K562 (cell line): ENCODE measurements around the gene NR2C2AP. TPM values are rescaled to one million over a fixed set of nuclear protein-coding genes. Genes with fewer than 3 reads are reported as not detected.
A peak's percentile ranks its signal among the peaks of the same experiment; 100 is the strongest.

Experiments
- CAMTA2 ChIP-seq: fragments of 250-450 bp; sonication (Bioruptor Pico); conservative IDR thresholded peaks from 2 replicates; pipeline ENCODE4 v1.5.1; 2022
- ERF ChIP-seq: fragments of 450-650 bp; formaldehyde crosslinking; IDR thresholded peaks from 2 replicates; pipeline ENCODE4 v1.4.0; 2020; ENCODE audit warnings: mild to moderate bottlenecking, mixed read lengths
- HDAC2 ChIP-seq: fragments of 450-650 bp; IDR thresholded peaks from 2 replicates; pipeline ENCODE4 v1.6.1; 2016; ENCODE audit warnings: mild to moderate bottlenecking
- HLTF ChIP-seq: fragments of 450-650 bp; IDR thresholded peaks from 2 replicates; pipeline ENCODE4 v1.6.1; 2016
- LCOR ChIP-seq: sonication (generic); formaldehyde crosslinking; IDR thresholded peaks from 2 replicates; pipeline ENCODE4 v1.8.0; 2022; ENCODE audit warnings: mild to moderate bottlenecking, missing genetic modification reagents
- NFIX ChIP-seq: fragments of 250-450 bp; sonication (Bioruptor Pico); IDR thresholded peaks from 2 replicates; pipeline ENCODE4 v1.4.0; 2020; ENCODE audit warnings: low read depth, mild to moderate bottlenecking, moderate library complexity
- NR2F6 ChIP-seq: fragments of 450-650 bp; formaldehyde crosslinking; IDR thresholded peaks from 2 replicates; pipeline ENCODE4 v1.4.0; 2020; ENCODE audit warnings: mild to moderate bottlenecking
- RBFOX2 ChIP-seq: fragments of 200-400 bp; formaldehyde crosslinking; IDR thresholded peaks from 2 replicates; pipeline ENCODE4 v1.6.1; 2017; ENCODE audit warnings: low read depth, mild to moderate bottlenecking, low read length, moderate library complexity
- RBM34 ChIP-seq: fragments of 200-400 bp; formaldehyde crosslinking; IDR thresholded peaks from 2 replicates; pipeline ENCODE4 v1.6.1; 2018; ENCODE audit warnings: low read length, borderline replicate concordance; ENCODE audit not compliant: insufficient read depth
- RHOXF2B ChIP-seq: fragments of 250-450 bp; sonication (Bioruptor Pico); conservative IDR thresholded peaks from 2 replicates; pipeline ENCODE4 v1.5.1; 2021
- SREBF2 ChIP-seq: sonication (generic); formaldehyde crosslinking; IDR thresholded peaks from 2 replicates; pipeline ENCODE4 v1.4.0; 2020; ENCODE audit warnings: mild to moderate bottlenecking, missing genetic modification reagents
- ZBTB7A ChIP-seq: IDR thresholded peaks from 2 replicates; pipeline ENCODE4 v1.6.1; 2011; ENCODE audit warnings: low read depth, mild to moderate bottlenecking, low read length, moderate library complexity, borderline replicate concordance; ENCODE audit not compliant: control insufficient read depth
- ZNF431 ChIP-seq: sonication (generic); formaldehyde crosslinking; IDR thresholded peaks from 2 replicates; pipeline ENCODE4 v1.8.0; 2022; ENCODE audit warnings: mild to moderate bottlenecking, missing genetic modification reagents
- ZNF445 ChIP-seq: fragments of 250-450 bp; sonication (Bioruptor Pico); IDR thresholded peaks from 2 replicates; pipeline ENCODE4 v1.4.0; 2020; ENCODE audit warnings: low read depth, mild to moderate bottlenecking, moderate library complexity
- ZNF551 ChIP-seq: fragments of 250-450 bp; sonication (Bioruptor Pico); IDR thresholded peaks from 2 replicates; pipeline ENCODE4 v1.5.0; 2021; ENCODE audit warnings: mild to moderate bottlenecking, moderate library complexity
- ZNF644 ChIP-seq: fragments of 200-800 bp; sonication (Bioruptor generic); IDR thresholded peaks from 2 replicates; pipeline ENCODE4 v1.6.1; 2016; ENCODE audit warnings: low read depth, missing genetic modification characterization, missing compliant biosample characterization
- polyA plus RNA-seq, 8 experiments: library from polyadenylated mRNA; depleted of rRNA in 4 of 8; stranded (reverse) in 5 of 8; unstranded in 3 of 8; fragments of >200 nt; fragmentation: Nextera tagmentation in 2 of 8; fragmentation: Illumina TruSeq in 1 of 8; extraction: Ambion mirVana in 2 of 8; extraction: Trizol in 1 of 8; gene quantifications; 2 replicates each; pipeline versions ENCODE4 v1.2.1 to v1.2.3, GENCODE V29; 2011 to 2014; ENCODE audit warnings: inconsistent platforms in 1 of 8, missing spikeins in 1 of 8
- total RNA-seq, 7 experiments: library from RNA; depleted of rRNA in 6 of 7; stranded (reverse); fragments of >200 nt in 6 of 7; fragmentation: Illumina TruSeq in 2 of 7; extraction: Trizol in 2 of 7; gene quantifications; 2 replicates each; pipeline versions ENCODE4 v1.2.1 to v1.2.3, GENCODE V29; 2011 to 2021; ENCODE audit warnings: low replicate concordance in 1 of 7
- TF ChIP-seq, protein P1 (sequence below): fragments of 450-650 bp; IDR thresholded peaks from 2 replicates; pipeline ENCODE4 v1.6.1; 2017; ENCODE audit warnings: mild to moderate bottlenecking, moderate library complexity
- TF ChIP-seq, protein P2 (sequence below): sonication (generic); IDR thresholded peaks from 2 replicates; pipeline ENCODE4 v1.6.1; 2016
- TF ChIP-seq, protein P3 (sequence below): fragments of 250-450 bp; sonication (Bioruptor Pico); IDR thresholded peaks from 2 replicates; pipeline ENCODE4 v1.5.0; 2020; ENCODE audit warnings: mild to moderate bottlenecking
- TF ChIP-seq, protein P4 (sequence below): sonication (generic); formaldehyde crosslinking; IDR thresholded peaks from 2 replicates; pipeline ENCODE4 v1.8.0; 2022; ENCODE audit warnings: mild to moderate bottlenecking, low read depth, missing genetic modification reagents

The NR2C2AP gene
- total and polyA plus RNA-seq, 9 of the 15 experiments (the other 6 are each of a cell fraction or from before 2014, with no cell fraction given) = 23.7 to 77.4 (median 32.4) TPM

DNA sequence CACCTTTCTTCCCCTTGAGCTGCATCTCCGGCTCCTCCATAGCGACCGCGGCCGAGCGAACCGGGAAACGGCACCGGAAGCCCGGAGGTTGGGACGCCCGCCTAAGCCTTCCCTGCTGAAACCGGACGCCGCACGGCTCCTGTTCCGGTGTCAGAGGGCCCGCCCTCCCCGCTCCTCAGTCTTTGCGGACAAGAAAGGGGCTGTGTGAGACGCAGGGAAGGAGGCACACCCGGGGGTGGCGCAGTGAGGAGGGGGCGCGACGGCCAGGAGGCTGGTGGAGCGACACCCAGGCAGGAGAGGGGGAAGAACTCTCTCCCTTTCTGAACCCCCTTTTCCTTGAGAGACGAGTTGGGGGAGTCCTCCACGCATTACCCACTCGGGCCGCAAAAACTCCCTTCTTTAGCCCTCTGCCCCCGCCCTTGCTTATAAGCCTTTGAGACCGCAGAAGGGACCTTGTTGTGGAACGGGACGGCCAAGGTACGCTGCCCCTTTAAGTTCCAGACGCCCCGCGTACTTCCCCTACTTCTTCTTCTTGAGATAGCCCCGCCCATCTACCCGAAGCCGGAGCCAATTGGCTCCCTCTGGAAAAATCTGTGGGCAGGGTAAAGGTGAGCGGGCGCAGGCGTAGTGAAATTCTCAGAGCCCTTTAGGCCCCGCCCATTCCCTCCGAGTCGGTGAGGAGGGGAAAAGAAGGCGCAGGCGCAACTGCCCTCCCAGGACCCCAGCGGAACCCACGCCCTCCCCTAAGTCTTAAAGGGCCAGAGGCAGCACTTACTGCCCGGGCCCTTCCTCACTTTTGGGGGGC lies 10.9 kb downstream of the NR2C2AP start, which contains the start of the genes BORCS8 and RFXANK (continued):
- TF ChIP-seq CAMTA2 (CRISPR knock-in tag) (no peak), ZNF445 (CRISPR knock-in tag) (no peak), ZBTB7A (peak; percentile 91), RHOXF2B (CRISPR knock-in tag) (no peak), ZNF551 (no peak), NR2F6 (CRISPR knock-in tag) (no peak), ZNF644 (tag) (peak; percentile 26; the same call in 1 of the 2 replicates), RBM34 (no peak), HLTF (peak; percentile 87; the same call in 1 of the 2 replicates), SREBF2 (CRISPR knock-in tag) (0 out of 2 replicates have a peak, but pooled peaks have one; percentile 74), LCOR (CRISPR knock-in tag) (peak; percentile 66; the same call in 1 of the 2 replicates), RBFOX2 (peak; percentile 88), HDAC2 (no peak; the same call in 1 of the 2 replicates), ZNF431 (no peak), NFIX (CRISPR knock-in tag) (no peak), ERF (CRISPR knock-in tag) (no peak; the same call in 1 of the 2 replicates)
- TF ChIP-seq, protein P1, sequence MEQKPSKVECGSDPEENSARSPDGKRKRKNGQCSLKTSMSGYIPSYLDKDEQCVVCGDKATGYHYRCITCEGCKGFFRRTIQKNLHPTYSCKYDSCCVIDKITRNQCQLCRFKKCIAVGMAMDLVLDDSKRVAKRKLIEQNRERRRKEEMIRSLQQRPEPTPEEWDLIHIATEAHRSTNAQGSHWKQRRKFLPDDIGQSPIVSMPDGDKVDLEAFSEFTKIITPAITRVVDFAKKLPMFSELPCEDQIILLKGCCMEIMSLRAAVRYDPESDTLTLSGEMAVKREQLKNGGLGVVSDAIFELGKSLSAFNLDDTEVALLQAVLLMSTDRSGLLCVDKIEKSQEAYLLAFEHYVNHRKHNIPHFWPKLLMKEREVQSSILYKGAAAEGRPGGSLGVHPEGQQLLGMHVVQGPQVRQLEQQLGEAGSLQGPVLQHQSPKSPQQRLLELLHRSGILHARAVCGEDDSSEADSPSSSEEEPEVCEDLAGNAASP = no peak
- TF ChIP-seq, protein P2, sequence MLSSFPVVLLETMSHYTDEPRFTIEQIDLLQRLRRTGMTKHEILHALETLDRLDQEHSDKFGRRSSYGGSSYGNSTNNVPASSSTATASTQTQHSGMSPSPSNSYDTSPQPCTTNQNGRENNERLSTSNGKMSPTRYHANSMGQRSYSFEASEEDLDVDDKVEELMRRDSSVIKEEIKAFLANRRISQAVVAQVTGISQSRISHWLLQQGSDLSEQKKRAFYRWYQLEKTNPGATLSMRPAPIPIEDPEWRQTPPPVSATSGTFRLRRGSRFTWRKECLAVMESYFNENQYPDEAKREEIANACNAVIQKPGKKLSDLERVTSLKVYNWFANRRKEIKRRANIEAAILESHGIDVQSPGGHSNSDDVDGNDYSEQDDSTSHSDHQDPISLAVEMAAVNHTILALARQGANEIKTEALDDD = no peak
- TF ChIP-seq, protein P3, sequence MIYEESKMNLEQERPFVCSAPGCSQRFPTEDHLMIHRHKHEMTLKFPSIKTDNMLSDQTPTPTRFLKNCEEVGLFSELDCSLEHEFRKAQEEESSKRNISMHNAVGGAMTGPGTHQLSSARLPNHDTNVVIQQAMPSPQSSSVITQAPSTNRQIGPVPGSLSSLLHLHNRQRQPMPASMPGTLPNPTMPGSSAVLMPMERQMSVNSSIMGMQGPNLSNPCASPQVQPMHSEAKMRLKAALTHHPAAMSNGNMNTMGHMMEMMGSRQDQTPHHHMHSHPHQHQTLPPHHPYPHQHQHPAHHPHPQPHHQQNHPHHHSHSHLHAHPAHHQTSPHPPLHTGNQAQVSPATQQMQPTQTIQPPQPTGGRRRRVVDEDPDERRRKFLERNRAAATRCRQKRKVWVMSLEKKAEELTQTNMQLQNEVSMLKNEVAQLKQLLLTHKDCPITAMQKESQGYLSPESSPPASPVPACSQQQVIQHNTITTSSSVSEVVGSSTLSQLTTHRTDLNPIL (CRISPR knock-in tag) = no peak
- TF ChIP-seq, protein P4, sequence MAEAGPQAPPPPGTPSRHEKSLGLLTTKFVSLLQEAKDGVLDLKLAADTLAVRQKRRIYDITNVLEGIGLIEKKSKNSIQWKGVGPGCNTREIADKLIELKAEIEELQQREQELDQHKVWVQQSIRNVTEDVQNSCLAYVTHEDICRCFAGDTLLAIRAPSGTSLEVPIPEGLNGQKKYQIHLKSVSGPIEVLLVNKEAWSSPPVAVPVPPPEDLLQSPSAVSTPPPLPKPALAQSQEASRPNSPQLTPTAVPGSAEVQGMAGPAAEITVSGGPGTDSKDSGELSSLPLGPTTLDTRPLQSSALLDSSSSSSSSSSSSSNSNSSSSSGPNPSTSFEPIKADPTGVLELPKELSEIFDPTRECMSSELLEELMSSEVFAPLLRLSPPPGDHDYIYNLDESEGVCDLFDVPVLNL (CRISPR knock-in tag) = 0 out of 2 replicates have a peak, but pooled peaks have one; percentile 38
